Measurements from ENCODE around the gene TPPP3. TPM values are rescaled to one million over a fixed set of nuclear protein-coding genes. Genes with fewer than 3 reads are reported as not detected.
"Not testable (repeated sequence)": the region's sequence is repeated elsewhere in the genome, so short reads cannot be mapped to it uniquely, and the experiment has no call there.

TPPP3 gene
- polyA plus RNA-seq, 12 donors: 232 to 581 (median 412) TPM; not detected in 1

DNA sequence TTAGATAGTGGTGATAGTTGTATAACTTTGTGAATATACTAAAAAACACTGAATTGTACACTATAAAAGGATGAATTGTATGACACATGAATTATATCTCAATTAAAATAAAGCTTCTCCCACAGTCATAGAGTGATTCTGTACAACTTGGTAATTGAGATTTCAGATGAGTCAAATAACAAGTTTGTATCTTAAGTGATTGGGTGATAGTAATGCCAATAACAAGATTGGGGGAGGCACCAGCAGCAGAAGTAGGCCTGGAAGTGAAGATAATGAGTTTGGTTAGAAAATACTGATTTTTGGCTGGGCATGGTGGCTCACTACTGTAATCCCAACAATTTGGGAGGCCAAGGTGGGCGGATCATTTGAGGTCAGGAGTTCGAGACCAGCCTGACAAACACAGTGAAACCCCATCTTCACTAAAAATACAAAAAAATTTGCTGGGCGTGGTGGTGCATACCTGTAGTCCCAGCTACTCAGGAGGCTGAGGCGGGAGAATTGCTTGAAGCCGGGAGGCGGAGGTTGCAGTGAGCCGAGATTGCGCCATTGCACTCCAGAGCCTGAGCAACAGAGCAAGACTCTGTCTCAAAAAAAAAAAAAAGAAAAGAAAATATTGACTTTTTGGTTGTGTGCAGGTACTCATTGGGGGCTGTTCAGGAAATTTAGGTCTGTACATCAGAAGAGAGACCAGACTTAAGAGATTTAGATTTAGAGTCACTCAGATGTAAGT, 33.6 kb downstream of the TPPP3 start:
- DNase-seq: not testable (repeated sequence)

DNA sequence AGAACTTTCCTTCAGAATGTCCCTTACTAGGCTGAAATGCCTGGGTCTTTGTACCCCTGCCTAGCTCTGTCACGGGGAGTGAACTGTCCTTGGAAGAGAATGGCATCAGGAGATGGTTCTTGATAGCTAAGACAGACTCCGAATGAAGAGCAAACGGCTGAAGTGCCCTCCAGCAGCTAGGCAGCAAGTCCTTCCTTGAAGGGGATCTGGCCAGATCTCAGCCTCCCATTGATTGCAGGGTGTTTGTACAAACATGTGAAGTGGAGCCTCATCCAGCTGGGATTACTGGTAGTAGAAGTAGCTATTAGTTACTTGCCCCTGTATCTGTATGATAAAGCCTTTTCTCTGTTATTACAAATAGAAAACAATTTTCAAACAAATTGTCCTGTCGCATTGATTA, 35.7 kb downstream of the TPPP3 start:
- no peak for DNase-seq

DNA sequence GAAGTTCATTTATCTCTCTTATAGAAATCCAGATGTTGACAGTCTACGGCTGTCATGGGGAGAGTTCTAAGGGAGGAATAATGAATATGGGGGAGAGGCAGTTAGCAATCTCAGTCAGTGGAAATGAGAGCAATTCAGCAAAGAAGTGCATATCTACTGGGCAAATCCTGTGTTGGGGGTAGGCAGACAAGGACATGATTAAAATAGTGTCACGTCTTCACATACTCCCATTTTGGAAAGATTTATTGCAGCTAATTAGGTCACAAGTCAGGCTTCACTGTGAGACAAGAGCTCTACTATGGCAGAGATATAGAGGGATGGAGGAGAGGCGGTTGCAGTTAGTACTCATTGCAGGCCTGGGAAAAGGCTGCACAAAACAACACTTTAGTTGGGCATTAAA, 36.9 kb downstream of the TPPP3 start:
- no peak for DNase-seq

DNA sequence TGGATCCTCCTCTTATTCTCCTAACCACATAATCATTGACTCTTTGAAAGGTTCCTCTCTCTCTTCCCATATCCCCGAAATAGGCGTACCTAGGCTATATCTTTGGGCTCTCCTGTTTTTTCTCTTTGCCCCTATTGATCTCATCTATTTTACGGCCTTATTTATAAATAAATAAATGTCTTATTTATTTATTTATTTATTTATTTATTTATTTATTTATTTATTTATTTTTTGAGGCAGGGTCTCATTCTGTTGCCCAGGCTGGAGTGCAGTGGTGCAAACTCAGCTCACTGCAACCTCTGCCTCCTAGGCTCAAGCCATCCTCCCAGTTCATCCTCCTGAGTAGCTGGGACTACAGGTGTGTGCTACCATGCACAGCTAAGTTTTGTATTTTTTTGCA, 40.8 kb downstream of the TPPP3 start:
- not testable (repeated sequence) for DNase-seq

GRCh38 chr16:67350324-67350723, 43.0 kb downstream of the TPPP3 start:
- DNase-seq: no peak

DNA sequence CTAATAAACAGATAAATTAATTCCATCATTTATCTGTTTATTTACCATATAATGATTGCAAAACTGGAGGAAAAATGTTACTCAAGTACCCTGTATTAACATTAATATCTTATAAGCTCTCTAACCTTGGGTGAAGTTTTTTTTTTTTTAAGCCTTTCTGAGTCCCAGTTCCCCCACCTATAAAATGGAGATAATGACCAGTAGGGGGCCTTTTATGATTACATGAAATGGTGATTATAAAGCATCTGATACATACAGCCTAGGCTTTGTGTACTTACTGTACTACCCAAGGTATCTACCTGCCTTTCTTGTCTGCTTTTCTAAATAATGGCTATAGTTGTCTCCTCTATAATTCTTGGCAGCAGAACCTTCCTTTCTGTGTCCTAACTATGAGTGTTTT, 44.1 kb downstream of the TPPP3 start:
- no peak for DNase-seq

DNA sequence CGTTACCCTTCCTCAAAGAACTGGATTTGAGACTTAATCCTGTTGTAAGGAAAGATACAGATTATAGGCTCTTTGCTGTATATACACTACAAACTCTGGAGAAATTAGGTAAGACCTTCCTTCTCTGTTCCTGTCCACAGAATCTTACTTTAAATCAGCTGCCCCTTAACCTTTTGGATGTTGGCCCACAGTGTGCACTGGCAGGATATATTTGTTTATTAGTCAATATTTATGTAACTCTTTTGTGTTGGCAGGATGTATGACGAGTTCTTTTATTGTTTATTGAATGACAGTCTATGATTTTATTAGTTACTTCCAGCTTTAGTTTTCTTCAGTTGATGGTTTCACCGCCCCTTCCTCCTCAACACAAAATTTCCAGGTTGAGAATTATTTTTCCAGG, 47.0 kb downstream of the TPPP3 start:
- DNase-seq: no peak

DNA sequence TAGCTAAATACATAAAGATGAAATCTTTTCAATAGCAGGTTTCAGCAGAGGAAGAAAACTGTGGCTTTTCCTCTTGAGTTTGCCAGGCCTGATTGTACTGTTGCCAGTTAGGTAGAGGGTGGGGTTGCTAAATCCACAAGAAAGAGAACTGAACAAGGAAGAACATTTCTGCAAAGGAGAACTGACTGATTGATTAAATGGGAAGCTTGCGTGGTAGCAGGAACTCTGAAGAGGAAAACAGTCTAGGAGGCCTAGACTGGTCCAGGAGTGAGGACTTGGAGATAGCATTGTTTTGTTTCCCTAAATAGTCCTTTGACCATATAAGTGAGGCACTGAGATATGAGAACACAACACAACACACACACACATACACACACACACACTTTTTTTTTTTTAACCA, 47.9 kb downstream of the TPPP3 start:
- no peak for DNase-seq

DNA sequence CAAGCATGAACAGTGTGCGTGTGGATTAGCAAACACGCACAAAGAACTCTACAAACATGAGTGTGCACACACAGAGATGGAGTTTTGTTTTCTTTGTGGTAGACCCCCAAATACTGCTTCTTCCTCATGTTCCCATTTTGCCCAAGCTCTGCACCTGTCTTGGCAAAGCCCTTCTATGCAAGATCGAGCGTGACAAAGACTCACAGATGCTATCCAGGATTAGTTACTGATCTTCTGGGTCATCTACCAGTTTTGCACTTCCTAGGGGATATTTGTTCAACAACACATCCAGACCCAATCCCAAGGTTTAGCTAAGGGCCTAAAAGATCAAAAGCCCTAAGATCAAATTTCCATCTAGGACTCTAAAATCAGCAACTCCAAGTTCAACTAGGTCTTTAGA, 50.7 kb downstream of the TPPP3 start:
- DNase-seq: no peak

GRCh38 chr16:67341250-67341649, 52.0 kb downstream of the TPPP3 start:
- no peak for DNase-seq

Other genes with a start within 250 kb of the TPPP3 start
- 10 to 100 TPM in 5 of 12 donors, 1 to 10 TPM in 6, not detected in 1; 7.1 to 17.2 (median 9.7) TPM for gene B3GNT9, start 242.5 kb downstream of the TPPP3 start, polyA plus RNA-seq (ENCODE audit: insufficient read length in 12 of 12)
- 1 to 10 TPM in 10 of 12 donors, not detected in 2; 2.0 to 5.8 (median 3.2) TPM for gene TRADD, start 233.6 kb downstream of the TPPP3 start, polyA plus RNA-seq (ENCODE audit: insufficient read length in 12 of 12)
- 1 to 10 TPM in 9 of 12 donors, under 1 TPM in 1, not detected in 2; 0.74 to 3.7 (median 2.1) TPM for gene FBXL8, start 233.5 kb downstream of the TPPP3 start, polyA plus RNA-seq (ENCODE audit: insufficient read length in 12 of 12)
- gene HSF4, start 228.8 kb downstream of the TPPP3 start, polyA plus RNA-seq (ENCODE audit: insufficient read length in 12 of 12): 10 to 100 TPM in 2 of 12 donors, 1 to 10 TPM in 9, not detected in 1; 1.4 to 15.2 (median 4.2) TPM
- gene NOL3, start 223.0 kb downstream of the TPPP3 start, polyA plus RNA-seq (ENCODE audit: insufficient read length in 12 of 12): 10 to 100 TPM in 11 of 12 donors, not detected in 1; 16.3 to 42.3 (median 34.2) TPM
- gene MATCAP1, start 209.5 kb downstream of the TPPP3 start, polyA plus RNA-seq (ENCODE audit: insufficient read length in 12 of 12): 10 to 100 TPM in 11 of 12 donors, not detected in 1; 12.3 to 43.5 (median 16.9) TPM
- gene EXOC3L1, start 203.4 kb downstream of the TPPP3 start, polyA plus RNA-seq (ENCODE audit: insufficient read length in 12 of 12): 10 to 100 TPM in 3 of 12 donors, 1 to 10 TPM in 8, not detected in 1; 5.7 to 13.6 (median 8.1) TPM
- gene E2F4, start 201.3 kb downstream of the TPPP3 start, polyA plus RNA-seq (ENCODE audit: insufficient read length in 12 of 12): 10 to 100 TPM in 11 of 12 donors, not detected in 1; 29.4 to 85.1 (median 41.0) TPM
- 1 to 10 TPM in 5 of 12 donors, under 1 TPM in 5, not detected in 2; 0.49 to 4.7 (median 1.0) TPM for gene ELMO3, start 194.4 kb downstream of the TPPP3 start, polyA plus RNA-seq (ENCODE audit: insufficient read length in 12 of 12)
- 10 to 100 TPM in 11 of 12 donors, not detected in 1; 15.1 to 23.7 (median 18.1) TPM for gene TMEM208, start 166.4 kb downstream of the TPPP3 start, polyA plus RNA-seq (ENCODE audit: insufficient read length in 12 of 12)
- 10 to 100 TPM in 11 of 12 donors, not detected in 1; 16.3 to 32.4 (median 20.6) TPM for gene FHOD1, start 146.0 kb downstream of the TPPP3 start, polyA plus RNA-seq (ENCODE audit: insufficient read length in 12 of 12)
- gene SLC9A5, start 144.5 kb downstream of the TPPP3 start, polyA plus RNA-seq (ENCODE audit: insufficient read length in 12 of 12): 1 to 10 TPM in 5 of 12 donors, under 1 TPM in 5, not detected in 2; 0.54 to 1.9 (median 1.1) TPM
- 10 to 100 TPM in 4 of 12 donors, 1 to 10 TPM in 7, not detected in 1; 5.0 to 14.6 (median 9.7) TPM for gene PLEKHG4, start 114.0 kb downstream of the TPPP3 start, polyA plus RNA-seq (ENCODE audit: insufficient read length in 12 of 12)
- under 1 TPM in 9 of 12 donors, not detected in 3; 0.09 to 0.95 (median 0.33) TPM for gene KCTD19, start 66.8 kb downstream of the TPPP3 start, polyA plus RNA-seq (ENCODE audit: insufficient read length in 12 of 12)
- gene LRRC36, start 66.7 kb downstream of the TPPP3 start, polyA plus RNA-seq (ENCODE audit: insufficient read length in 12 of 12): 1 to 10 TPM in 1 of 12 donors, under 1 TPM in 9, not detected in 2; 0.24 to 1.1 (median 0.47) TPM
- 10 to 100 TPM in 11 of 12 donors, not detected in 1; 11.7 to 26.8 (median 17.0) TPM for gene ZDHHC1, start 23.0 kb upstream of the TPPP3 start, polyA plus RNA-seq (ENCODE audit: insufficient read length in 12 of 12)
- gene HSD11B2, start 37.6 kb upstream of the TPPP3 start, polyA plus RNA-seq (ENCODE audit: insufficient read length in 12 of 12): 10 to 100 TPM in 2 of 12 donors, 1 to 10 TPM in 9, not detected in 1; 5.1 to 11.8 (median 8.1) TPM
- gene ATP6V0D1, start 87.7 kb upstream of the TPPP3 start, polyA plus RNA-seq (ENCODE audit: insufficient read length in 12 of 12): 10 to 100 TPM in 11 of 12 donors, not detected in 1; 44.5 to 67.3 (median 55.4) TPM
- under 1 TPM in 3 of 12 donors, not detected in 9; 0.25 to 0.59 (median 0.25) TPM for gene AGRP, start 90.0 kb upstream of the TPPP3 start, polyA plus RNA-seq (ENCODE audit: insufficient read length in 12 of 12)
- 10 to 100 TPM in 11 of 12 donors, not detected in 1; 31.1 to 91.9 (median 47.9) TPM for gene RIPOR1, start 135.3 kb upstream of the TPPP3 start, polyA plus RNA-seq (ENCODE audit: insufficient read length in 12 of 12)
- gene CTCF, start 169.0 kb upstream of the TPPP3 start, polyA plus RNA-seq (ENCODE audit: insufficient read length in 12 of 12): 10 to 100 TPM in 11 of 12 donors, not detected in 1; 40.4 to 71.9 (median 43.6) TPM

All from muscle of arm (tissue), 12 donors.